Measurements from ENCODE around the gene VPS11. TPM values are rescaled to one million over a fixed set of nuclear protein-coding genes. Genes with fewer than 3 reads are reported as not detected.

Gene VPS11
- total and polyA plus RNA-seq, 10 of the 15 experiments (the other 5 are each of a cell fraction or from before 2014, with no cell fraction given): 15.8 to 26.4 (median 24.5) TPM

- peak; percentile 6; the same call in 1 of the 2 replicates for TF ChIP-seq E2F4 (IDR thresholded peaks at IDR 0.05; ENCODE audit: low read depth, low read length)
- no peak for TF ChIP-seq YBX1 (IDR thresholded peaks at IDR 0.05)
- TF ChIP-seq MAX (IDR thresholded peaks at IDR 0.05; ENCODE audit: low read depth, low read length): peak; percentile 56; the same call in 1 of the 2 replicates
- no peak for TF ChIP-seq ZZZ3 (IDR thresholded peaks at IDR 0.05; ENCODE audit: control insufficient read depth, insufficient read length, low read depth)
- no peak for TF ChIP-seq CEBPB (IDR thresholded peaks at IDR 0.05; ENCODE audit: borderline replicate concordance in 1 of 2, low read depth in 2 of 2, low read length in 2 of 2)
- no peak for TF ChIP-seq ZNF274 (IDR thresholded peaks at IDR 0.05; ENCODE audit: insufficient read depth, insufficient read length)
- peak; percentile 28 for TF ChIP-seq GATAD2B (conservative IDR thresholded peaks at IDR 0.05; ENCODE audit: low read depth)
- TF ChIP-seq SPI1 (IDR thresholded peaks at IDR 0.05; ENCODE audit: borderline replicate concordance, insufficient read depth, low read depth, low read length): peak; percentile 77; the same call in 1 of the 2 replicates
- no peak for TF ChIP-seq ATF2 (IDR thresholded peaks at IDR 0.05; ENCODE audit: low read length)
- TF ChIP-seq BCLAF1 (IDR thresholded peaks at IDR 0.05): no peak
- TF ChIP-seq BHLHE40 (IDR thresholded peaks at IDR 0.05; ENCODE audit: borderline replicate concordance in 1 of 2, low read depth in 2 of 2, low read length in 1 of 2): peak in 1 of 2 experiments; percentile 68; a peak in 1 of 4 replicates
- no peak; the same call in 1 of the 2 replicates for TF ChIP-seq LARP7 (IDR thresholded peaks at IDR 0.05)
- peak; percentile 87 for TF ChIP-seq CREM (IDR thresholded peaks at IDR 0.05; ENCODE audit: low read depth)
- TF ChIP-seq KLF5 (IDR thresholded peaks at IDR 0.05; ENCODE audit: partially characterized antibody): no peak
- no peak for TF ChIP-seq KDM1A (IDR thresholded peaks at IDR 0.05; ENCODE audit: borderline replicate concordance)
- TF ChIP-seq CHD1 (IDR thresholded peaks at IDR 0.05; ENCODE audit: low read depth, low read length): 0 out of 2 replicates have a peak, but pooled peaks have one; percentile 56
- no peak for TF ChIP-seq CBX3 (IDR thresholded peaks at IDR 0.05; ENCODE audit: borderline replicate concordance, low read depth)
- peak; percentile 47 for TF ChIP-seq NRF1 (conservative IDR thresholded peaks at IDR 0.05; ENCODE audit: low read depth, low read length)
- peak; percentile 55; the same call in 1 of the 2 replicates for TF ChIP-seq SMARCA5 (IDR thresholded peaks at IDR 0.05)
- TF ChIP-seq SUPT20H (IDR thresholded peaks at IDR 0.05; ENCODE audit: borderline replicate concordance, control insufficient read depth, low read depth, low read length): no peak
Observed at GRCh38 chr11:119018074-119018938, 49.3 kb upstream of the VPS11 start, which contains the start of the genes RPS25 and TRAPPC4 (continued).

All from GM12878 (cell line).